ENCODE data around the gene FAM174B.

The FAM174B gene

GRCh38 chr15:92574566-92574965 is 81.0 kb downstream of the FAM174B start:
- DNase-seq, result no peak

GRCh38 chr15:92574161-92574560 is 81.4 kb downstream of the FAM174B start:
- DNase-seq, result no peak

GRCh38 chr15:92571824-92572223 is 83.8 kb downstream of the FAM174B start:
- DNase-seq, result no peak

GRCh38 chr15:92570391-92570790 is 85.2 kb downstream of the FAM174B start:
- no peak for DNase-seq

- no peak for DNase-seq
Observed at GRCh38 chr15:92569778-92570177, 85.8 kb downstream of the FAM174B start.
